Peyer's patch (tissue), 4 donors: ENCODE measurements around the gene SUSD1. TPM values are rescaled to one million over a fixed set of nuclear protein-coding genes. Genes with fewer than 3 reads are reported as not detected.

Experiments
- DNase-seq, 3 donors: peaks; one replicate each; pipeline ENCODE4 v3.0.0-alpha.2; 2017 to 2019
- H3K27ac ChIP-seq, 4 donors: fragments of 200-600 bp; sonication (generic); one replicate each; pipeline ENCODE4 v1.5.1; 2016 to 2019
- H3K27me3 ChIP-seq, 2 donors: fragments of 200-600 bp; sonication (generic); one replicate each; pipeline ENCODE4 v1.5.1; 2019
- H3K36me3 ChIP-seq, 3 donors: fragments of 200-600 bp; sonication (generic); one replicate each; pipeline ENCODE4 v1.5.1; 2016 to 2019
- H3K4me1 ChIP-seq, 4 donors: fragments of 200-600 bp; sonication (generic); one replicate each; pipeline ENCODE4 v1.5.1; 2016 to 2019
- H3K4me3 ChIP-seq, 4 donors: fragments of 200-600 bp; sonication (generic); 1 replicate in 3 of 4; 2 replicates in 1 of 4; pipeline ENCODE4 v1.5.1; 2016 to 2019; ENCODE audit warnings: mild to moderate bottlenecking in 1 of 4
- H3K9me3 ChIP-seq, 4 donors: fragments of 200-600 bp; sonication (generic); one replicate each; pipeline ENCODE4 v1.5.1; 2016 to 2019; ENCODE audit warnings: mild to moderate bottlenecking in 1 of 4
- POLR2A ChIP-seq, 2 donors: fragments of 450-650 bp; IDR thresholded peaks; one replicate each; pipeline ENCODE4 v1.5.1; 2017; ENCODE audit warnings: antibody characterized with exemption in 2 of 2, mild to moderate bottlenecking in 2 of 2, moderate library complexity in 2 of 2
- total RNA-seq, 4 donors: library from RNA; depleted of rRNA; stranded (reverse); fragments of >200 nt; gene quantifications; one replicate each; pipeline ENCODE4 v1.1.0, GENCODE V29; 2016
- TF ChIP-seq, protein P1 (sequence below), 6 experiments: fragments of 450-650 bp in 4 of 6; fragments of 200-600 bp in 2 of 6; sonication (generic) in 1 of 6; IDR thresholded peaks; one replicate each; pipeline ENCODE4 v1.5.1; 2017 to 2019; ENCODE audit warnings: antibody characterized with exemption in 6 of 6, mild to moderate bottlenecking in 3 of 6, moderate library complexity in 1 of 6

Gene SUSD1
- total RNA-seq, 4 donors from 2014 or later: 10.6 to 28.9 (median 21.3) TPM

DNA sequence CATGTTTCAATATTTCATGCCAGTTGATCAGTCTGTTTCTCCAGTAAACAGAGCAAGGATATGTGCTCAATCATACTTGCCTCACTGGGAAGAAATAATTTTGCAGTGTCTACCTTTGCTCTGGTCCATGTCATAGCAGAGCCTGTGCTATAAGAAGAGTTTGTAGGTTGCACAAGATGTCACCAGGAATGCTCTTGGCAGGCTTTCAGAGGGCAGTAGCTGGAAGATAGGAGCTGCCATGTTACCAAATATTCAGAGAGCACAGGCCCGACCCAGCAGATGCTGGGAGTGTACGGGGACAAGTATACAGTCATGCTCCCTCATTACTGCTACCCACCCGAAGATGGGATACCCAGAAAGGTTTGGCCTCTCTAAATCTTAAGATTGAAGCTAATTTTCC lies 175.8 kb downstream of the SUSD1 start:
- H3K27me3 ChIP-seq: no peaks in the 10 kb centered on the region
- no peaks in the 10 kb centered on the region for H3K36me3 ChIP-seq
- no peak for DNase-seq
- no peak overlapping the region for H3K27ac ChIP-seq
- H3K4me3 ChIP-seq: no peak overlapping the region
- peaks cover 0 to 7% (median 0%) of the 10 kb centered on the region in 4 donors for H3K4me1 ChIP-seq
- TF ChIP-seq, protein P1, sequence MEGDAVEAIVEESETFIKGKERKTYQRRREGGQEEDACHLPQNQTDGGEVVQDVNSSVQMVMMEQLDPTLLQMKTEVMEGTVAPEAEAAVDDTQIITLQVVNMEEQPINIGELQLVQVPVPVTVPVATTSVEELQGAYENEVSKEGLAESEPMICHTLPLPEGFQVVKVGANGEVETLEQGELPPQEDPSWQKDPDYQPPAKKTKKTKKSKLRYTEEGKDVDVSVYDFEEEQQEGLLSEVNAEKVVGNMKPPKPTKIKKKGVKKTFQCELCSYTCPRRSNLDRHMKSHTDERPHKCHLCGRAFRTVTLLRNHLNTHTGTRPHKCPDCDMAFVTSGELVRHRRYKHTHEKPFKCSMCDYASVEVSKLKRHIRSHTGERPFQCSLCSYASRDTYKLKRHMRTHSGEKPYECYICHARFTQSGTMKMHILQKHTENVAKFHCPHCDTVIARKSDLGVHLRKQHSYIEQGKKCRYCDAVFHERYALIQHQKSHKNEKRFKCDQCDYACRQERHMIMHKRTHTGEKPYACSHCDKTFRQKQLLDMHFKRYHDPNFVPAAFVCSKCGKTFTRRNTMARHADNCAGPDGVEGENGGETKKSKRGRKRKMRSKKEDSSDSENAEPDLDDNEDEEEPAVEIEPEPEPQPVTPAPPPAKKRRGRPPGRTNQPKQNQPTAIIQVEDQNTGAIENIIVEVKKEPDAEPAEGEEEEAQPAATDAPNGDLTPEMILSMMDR (IDR thresholded peaks at IDR 0.05): no peak
- TF ChIP-seq POLR2A (IDR thresholded peaks at IDR 0.05): no peak
- H3K9me3 ChIP-seq: no peaks in the 10 kb centered on the region

DNA sequence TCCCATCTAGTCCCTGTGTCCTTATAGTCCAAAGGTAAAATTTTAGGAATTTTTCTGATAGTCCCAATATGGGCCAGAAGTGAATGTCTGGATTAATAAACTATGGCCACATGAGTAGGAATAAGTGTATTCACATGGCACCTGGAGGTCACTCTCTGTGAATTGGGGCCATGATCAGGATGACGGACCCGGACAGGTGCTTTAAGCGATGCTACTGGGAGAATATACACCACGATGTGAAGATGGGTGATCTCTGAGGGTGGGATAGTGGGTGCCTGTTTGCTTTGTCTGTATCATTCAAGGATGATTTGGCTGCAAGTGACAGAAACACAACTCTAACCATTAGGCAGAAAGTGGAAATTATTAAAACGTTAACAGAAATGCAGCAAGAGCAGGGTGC lies 177.3 kb downstream of the SUSD1 start:
- no peak for DNase-seq
- no peaks in the 10 kb centered on the region for H3K27me3 ChIP-seq
- H3K36me3 ChIP-seq: no peaks in the 10 kb centered on the region
- H3K27ac ChIP-seq: no peak overlapping the region
- H3K4me1 ChIP-seq: peaks cover 0 to 5% (median 0%) of the 10 kb centered on the region in 4 donors
- H3K4me3 ChIP-seq: no peak overlapping the region
- H3K9me3 ChIP-seq: no peaks in the 10 kb centered on the region
- TF ChIP-seq, protein P1 (IDR thresholded peaks at IDR 0.05): no peak
- no peak for TF ChIP-seq POLR2A (IDR thresholded peaks at IDR 0.05)

DNA sequence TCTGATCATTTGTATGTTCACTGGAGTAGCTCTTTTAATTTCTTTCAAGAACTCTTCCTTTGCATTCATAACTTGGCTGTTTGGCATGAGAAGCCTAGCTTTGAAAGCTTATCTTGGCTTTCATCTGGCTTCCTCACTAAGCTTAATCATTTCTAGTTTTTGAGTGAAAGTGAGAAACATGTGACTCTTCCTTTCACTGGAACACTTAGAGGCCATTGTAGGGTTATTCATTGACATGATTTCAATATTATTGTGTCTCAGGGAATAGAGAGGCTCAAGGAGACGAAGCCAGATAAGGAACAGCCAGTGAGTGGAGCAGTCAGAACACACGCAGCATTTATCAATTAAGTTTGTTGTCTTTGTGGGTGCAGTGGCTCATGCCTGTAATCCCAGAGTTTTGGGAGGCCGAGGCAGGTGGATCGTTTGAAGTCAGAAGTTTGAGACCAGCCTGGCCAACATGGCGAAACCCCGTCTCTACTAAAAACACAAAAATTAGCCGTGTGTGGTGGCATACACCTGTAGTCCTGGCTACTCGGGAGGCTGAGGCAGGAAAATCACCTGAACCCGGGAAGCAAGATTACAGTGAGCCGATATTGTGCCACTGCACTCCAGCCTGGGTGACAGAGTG lies 180.2 kb downstream of the SUSD1 start:
- Histone ChIP-seq H3K4me1 (no peaks in the 10 kb centered on the region), H3K9me3 (no peaks in the 10 kb centered on the region), H3K27me3 (no peaks in the 10 kb centered on the region), H3K36me3 (no peaks in the 10 kb centered on the region), H3K4me3 (no peak overlapping the region), H3K27ac (peak overlapping the region in 1 of 4 donors; percentile 64)
- no peak for DNase-seq
- TF ChIP-seq, protein P1 (IDR thresholded peaks at IDR 0.05): no peak
- no peak for TF ChIP-seq POLR2A (IDR thresholded peaks at IDR 0.05)

DNA sequence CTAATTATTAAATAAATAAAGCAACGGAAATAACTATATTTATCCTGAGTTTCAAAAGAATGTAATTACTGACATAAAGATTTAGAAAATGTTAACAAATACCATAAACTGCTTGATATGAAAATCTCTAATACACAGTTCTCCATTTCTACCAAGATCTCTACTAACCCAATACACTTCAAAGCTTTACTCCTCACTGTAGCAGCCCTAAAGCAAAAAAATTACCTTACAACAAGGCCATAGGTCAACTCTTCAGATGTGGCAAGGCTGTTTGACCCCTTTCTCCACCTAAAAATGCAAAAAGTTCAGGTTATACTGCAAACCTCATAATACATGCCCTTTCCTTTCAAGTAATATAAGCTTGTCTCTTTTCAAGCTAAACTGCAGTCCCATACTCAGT lies 181.8 kb downstream of the SUSD1 start:
- H3K27ac ChIP-seq: no peak overlapping the region
- TF ChIP-seq, protein P1 (IDR thresholded peaks at IDR 0.05): no peak
- TF ChIP-seq POLR2A (IDR thresholded peaks at IDR 0.05): no peak
- no peaks in the 10 kb centered on the region for H3K4me1 ChIP-seq
- H3K9me3 ChIP-seq: no peaks in the 10 kb centered on the region
- H3K36me3 ChIP-seq: no peaks in the 10 kb centered on the region
- no peaks in the 10 kb centered on the region for H3K27me3 ChIP-seq
- no peak for DNase-seq
- no peak overlapping the region for H3K4me3 ChIP-seq

DNA sequence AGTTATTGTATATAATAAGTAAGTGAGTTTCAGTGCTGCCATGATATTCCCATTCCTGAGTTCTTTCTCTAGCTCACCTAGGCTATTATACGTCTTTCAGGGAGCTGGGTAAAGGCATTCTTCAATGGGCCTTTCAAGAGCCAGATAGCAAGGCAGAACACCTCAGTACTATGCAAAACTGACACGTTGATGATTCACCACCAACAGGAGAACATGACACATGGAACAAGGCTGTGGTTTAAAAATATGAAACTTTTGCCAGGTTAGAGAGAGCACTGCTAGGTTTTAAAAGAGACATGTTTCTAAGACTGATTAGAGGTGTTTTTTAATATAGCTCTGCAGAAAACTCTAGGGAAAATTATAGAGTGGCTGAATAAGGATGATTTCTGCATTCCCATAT lies 182.6 kb downstream of the SUSD1 start:
- H3K36me3 ChIP-seq: no peaks in the 10 kb centered on the region
- no peak overlapping the region for H3K27ac ChIP-seq
- TF ChIP-seq, protein P1 (IDR thresholded peaks at IDR 0.05): no peak
- TF ChIP-seq POLR2A (IDR thresholded peaks at IDR 0.05): no peak
- H3K4me1 ChIP-seq: no peaks in the 10 kb centered on the region
- no peak for DNase-seq
- H3K9me3 ChIP-seq: no peaks in the 10 kb centered on the region
- no peak overlapping the region for H3K4me3 ChIP-seq
- H3K27me3 ChIP-seq: no peaks in the 10 kb centered on the region

DNA sequence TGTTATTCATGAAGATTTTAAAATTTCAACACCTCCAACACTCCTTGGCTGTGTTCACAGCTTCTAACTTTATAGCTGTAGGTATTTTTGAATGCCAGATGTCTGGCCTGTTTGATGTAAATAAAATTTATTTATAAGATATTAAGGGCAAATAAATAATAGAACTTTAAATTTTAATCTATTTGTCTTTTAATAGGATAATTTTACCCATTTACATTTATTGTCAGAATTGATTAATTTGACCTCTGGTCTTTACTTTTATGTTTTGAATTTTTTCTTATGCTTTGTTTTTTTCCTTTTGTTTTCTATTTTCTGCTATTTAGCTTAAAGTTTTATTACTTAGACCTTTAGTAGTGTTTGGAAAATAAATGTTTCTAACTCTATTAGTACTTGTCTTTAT lies 183.9 kb downstream of the SUSD1 start:
- no peaks in the 10 kb centered on the region for H3K36me3 ChIP-seq
- H3K4me1 ChIP-seq: peaks cover 0 to 6% (median 0%) of the 10 kb centered on the region in 4 donors
- H3K27ac ChIP-seq: no peak overlapping the region
- DNase-seq: no peak
- H3K4me3 ChIP-seq: no peak overlapping the region
- TF ChIP-seq, protein P1 (IDR thresholded peaks at IDR 0.05): no peak
- TF ChIP-seq POLR2A (IDR thresholded peaks at IDR 0.05): no peak
- no peaks in the 10 kb centered on the region for H3K27me3 ChIP-seq
- H3K9me3 ChIP-seq: no peaks in the 10 kb centered on the region
